AG04450 (cell line): ENCODE results near the gene CACNA1C. TPM values are rescaled to one million over a fixed set of nuclear protein-coding genes. Genes with fewer than 3 reads are reported as not detected.

Experiments used
- CTCF ChIA-PET: fragments of 300-600, 350-600 bp; formaldehyde crosslinking; extraction: SDS; loops from one replicate; lab custom pipeline; 2022; ENCODE audit warnings: antibody characterized with exemption, inconsistent platforms; lab: Charles Lee
- POLR2A ChIA-PET: fragments of 350-600 bp; formaldehyde crosslinking; extraction: SDS; loops from one replicate; lab custom pipeline; 2021; ENCODE audit warnings: antibody characterized with exemption, inconsistent platforms; lab: Yijun Ruan, JAX
- DNase-seq: peaks from one replicate; pipeline ENCODE4 v3.0.0-alpha.2; 2011; ENCODE audit warnings: low read depth, low spot score
- H3K27ac ChIP-seq: one replicate; pipeline ENCODE4 v1.5.1; 2012; ENCODE audit warnings: low read depth, low read length, control low read depth
- H3K27me3 ChIP-seq: one replicate; pipeline ENCODE4 v1.6.0; 2012; ENCODE audit warnings: low read length; ENCODE audit not compliant: control insufficient read depth, insufficient read depth
- H3K4me3 ChIP-seq: 2 replicates; pipeline ENCODE4 v1.5.1; 2011; ENCODE audit warnings: mild to moderate bottlenecking, low read depth, low read length, control low read depth
- H3K9me3 ChIP-seq: 2 replicates; pipeline ENCODE4 v1.5.1; 2012; ENCODE audit warnings: low read length; ENCODE audit not compliant: control insufficient read depth, insufficient read depth
- polyA plus RNA-seq: library from polyadenylated mRNA; depleted of rRNA; stranded (reverse); fragments of >200 nt; gene quantifications from 2 replicates; pipeline ENCODE4 v1.2.3, GENCODE V29; 2011
- TF ChIP-seq, protein P1 (sequence below): IDR thresholded peaks from 2 replicates; pipeline ENCODE4 v1.5.1; 2011; ENCODE audit warnings: low read depth, low read length, control low read depth, inconsistent platforms

The CACNA1C gene
- polyA plus RNA-seq, 1 experiment: 5.9 TPM

DNA sequence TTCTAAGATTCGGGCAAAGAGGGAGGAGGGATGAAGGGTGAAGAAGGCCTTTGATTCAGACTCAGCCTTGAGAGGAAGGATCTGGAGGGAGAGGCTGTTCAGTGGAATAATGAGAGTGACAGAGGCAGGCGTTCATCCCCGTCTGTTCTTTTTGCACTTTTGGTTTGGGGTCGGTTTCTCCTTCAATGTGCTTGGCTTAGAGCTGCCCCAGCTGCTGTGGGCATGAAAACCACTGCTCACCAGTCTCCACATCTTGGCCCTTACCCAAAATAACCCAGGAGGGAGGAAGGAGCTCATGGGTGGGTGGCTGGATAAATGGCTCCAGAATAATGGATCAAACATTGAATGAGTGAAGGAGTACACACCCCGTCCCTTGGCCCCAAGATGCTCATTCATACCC is 480.2 kb downstream of the CACNA1C start:
- ChIA-PET CTCF (no interaction called here), POLR2A (no interaction called here)
- TF ChIP-seq, protein P1, sequence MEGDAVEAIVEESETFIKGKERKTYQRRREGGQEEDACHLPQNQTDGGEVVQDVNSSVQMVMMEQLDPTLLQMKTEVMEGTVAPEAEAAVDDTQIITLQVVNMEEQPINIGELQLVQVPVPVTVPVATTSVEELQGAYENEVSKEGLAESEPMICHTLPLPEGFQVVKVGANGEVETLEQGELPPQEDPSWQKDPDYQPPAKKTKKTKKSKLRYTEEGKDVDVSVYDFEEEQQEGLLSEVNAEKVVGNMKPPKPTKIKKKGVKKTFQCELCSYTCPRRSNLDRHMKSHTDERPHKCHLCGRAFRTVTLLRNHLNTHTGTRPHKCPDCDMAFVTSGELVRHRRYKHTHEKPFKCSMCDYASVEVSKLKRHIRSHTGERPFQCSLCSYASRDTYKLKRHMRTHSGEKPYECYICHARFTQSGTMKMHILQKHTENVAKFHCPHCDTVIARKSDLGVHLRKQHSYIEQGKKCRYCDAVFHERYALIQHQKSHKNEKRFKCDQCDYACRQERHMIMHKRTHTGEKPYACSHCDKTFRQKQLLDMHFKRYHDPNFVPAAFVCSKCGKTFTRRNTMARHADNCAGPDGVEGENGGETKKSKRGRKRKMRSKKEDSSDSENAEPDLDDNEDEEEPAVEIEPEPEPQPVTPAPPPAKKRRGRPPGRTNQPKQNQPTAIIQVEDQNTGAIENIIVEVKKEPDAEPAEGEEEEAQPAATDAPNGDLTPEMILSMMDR: no peak
- H3K9me3 ChIP-seq: no peaks in the 10 kb centered on the region
- no peak overlapping the region for H3K4me3 ChIP-seq
- no peak for DNase-seq
- no peaks in the 10 kb centered on the region for H3K27me3 ChIP-seq
- H3K27ac ChIP-seq: no peak overlapping the region

DNA sequence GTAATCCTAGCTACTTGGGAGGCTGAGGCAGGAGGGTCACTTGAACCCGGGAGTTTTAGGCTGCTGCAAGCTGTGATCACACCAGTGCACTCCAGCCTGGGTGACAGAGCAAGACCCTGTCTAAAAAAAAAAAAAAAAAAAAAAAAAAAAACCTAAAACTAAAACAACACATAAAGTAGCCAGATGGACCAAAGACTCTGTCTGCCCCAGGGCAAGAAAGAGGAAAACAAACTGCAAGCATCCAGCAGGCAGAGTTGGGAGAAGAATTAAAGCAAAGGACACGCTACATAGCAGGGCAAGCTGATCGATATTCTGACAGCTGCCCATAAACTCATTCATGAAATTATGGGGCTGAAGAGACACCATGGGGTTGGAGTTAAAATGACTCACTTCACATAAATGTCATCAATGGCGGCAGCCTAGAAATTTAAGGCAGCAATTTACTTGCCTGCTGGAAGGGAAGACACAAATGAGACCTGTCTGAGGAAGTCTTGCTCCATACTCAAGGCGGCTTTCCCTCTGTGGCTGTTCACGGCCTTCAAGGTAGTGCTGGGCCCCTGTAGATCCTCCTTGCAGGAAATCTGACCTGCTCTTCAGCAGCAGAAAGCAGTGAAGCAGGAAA is 482.9 kb downstream of the CACNA1C start:
- no peak for DNase-seq

DNA sequence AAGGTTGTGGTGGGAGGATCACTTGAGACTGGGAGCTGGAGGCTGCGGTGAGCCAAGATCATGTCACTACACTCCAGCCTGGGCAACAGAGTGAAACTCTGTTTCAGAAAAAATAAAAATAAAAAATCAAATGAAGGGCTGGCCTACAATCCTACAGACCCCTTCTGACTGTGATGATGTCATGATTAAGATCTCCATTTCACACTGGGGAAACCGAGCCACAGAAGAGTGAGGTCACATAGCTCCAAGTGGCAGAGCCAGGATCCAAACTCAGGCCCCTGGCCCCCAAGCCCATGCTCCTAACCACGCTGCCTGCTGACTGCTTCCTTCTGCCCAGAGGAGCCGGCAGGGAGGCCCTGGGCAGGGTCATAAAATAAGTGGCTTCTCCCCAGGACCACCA is 483.9 kb downstream of the CACNA1C start:
- no peaks in the 10 kb centered on the region; the same call in 1 of the 2 replicates for H3K9me3 ChIP-seq
- H3K4me3 ChIP-seq: no peak overlapping the region
- ChIA-PET POLR2A (no interaction called here), CTCF (interaction anchor here (0.8 kb wide), 1 partner anchor 11 kb away, joined by 3 read pairs; no protein-coding TSS in a partner anchor)
- DNase-seq: no peak
- no peaks in the 10 kb centered on the region for H3K27me3 ChIP-seq
- H3K27ac ChIP-seq: no peak overlapping the region
- TF ChIP-seq, protein P1: no peak

More for the DNA sequence above, 482.9 kb downstream of the CACNA1C start:
- TF ChIP-seq, protein P1: no peak
- Histone ChIP-seq H3K27ac (no peak overlapping the region), H3K9me3 (no peaks in the 10 kb centered on the region; the same call in 1 of the 2 replicates), H3K4me3 (no peak overlapping the region), H3K27me3 (no peaks in the 10 kb centered on the region)
- CTCF ChIA-PET: interaction anchor here (0.7 kb wide), 1 partner anchor 739 kb away, joined by 5 read pairs; no protein-coding TSS in a partner anchor
- POLR2A ChIA-PET: no interaction called here

DNA sequence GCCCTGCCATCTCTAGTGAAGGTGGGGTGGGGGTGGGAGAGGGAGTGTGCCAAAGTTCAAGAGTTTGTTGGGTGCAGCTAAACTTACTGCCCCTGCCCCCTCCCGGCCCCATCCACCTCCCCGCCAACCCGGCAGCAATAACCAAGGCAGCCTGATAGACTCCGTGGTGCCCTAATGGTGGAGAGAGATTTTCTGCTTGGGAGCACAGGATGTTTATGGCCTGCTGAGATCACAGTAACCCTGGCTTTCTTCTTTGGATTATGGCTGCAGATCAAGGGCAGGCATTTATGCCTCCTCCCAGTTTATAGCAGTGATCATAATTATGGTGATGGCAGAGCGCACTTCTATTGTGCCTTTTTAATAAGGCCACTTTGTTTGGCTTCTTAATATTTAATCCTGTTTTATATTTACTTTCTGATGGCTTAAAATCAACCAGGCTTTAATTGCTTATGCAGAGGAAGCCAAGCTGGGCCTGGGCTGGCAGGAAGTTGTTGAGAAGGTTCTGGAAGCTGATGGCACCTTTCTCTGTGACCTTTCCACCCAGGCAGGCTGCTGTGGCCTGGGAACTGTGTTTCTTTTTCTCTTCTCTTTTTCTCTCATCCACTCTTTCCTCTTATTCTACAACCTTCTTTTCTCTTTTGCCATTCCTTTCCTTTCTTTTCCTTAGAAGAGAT is 485.2 kb downstream of the CACNA1C start:
- Histone ChIP-seq H3K4me3 (no peak overlapping the region), H3K9me3 (no peaks in the 10 kb centered on the region; the same call in 1 of the 2 replicates), H3K27ac (no peak overlapping the region), H3K27me3 (no peaks in the 10 kb centered on the region)
- ChIA-PET CTCF (no interaction called here), POLR2A (no interaction called here)
- TF ChIP-seq, protein P1: no peak
- DNase-seq: no peak

DNA sequence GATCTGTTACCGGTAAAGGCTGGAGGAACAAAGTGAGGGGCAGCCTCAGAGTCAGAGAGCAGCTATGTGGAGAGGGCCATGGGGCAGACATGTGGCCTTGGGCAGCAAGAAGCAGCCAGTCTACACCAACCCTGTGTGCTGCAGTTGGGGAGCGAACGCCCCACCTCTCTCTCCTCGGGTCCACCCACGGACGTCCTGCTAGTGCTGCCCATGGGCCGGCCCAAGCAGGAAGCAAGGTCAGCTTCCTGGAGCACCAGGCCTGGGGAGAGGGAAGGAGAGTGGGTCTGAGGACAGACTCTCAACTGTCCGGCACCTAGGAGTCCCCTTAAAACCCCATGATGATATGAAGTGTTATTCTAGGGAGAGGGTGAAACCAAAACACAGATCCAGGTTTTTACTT is 487.2 kb downstream of the CACNA1C start:
- TF ChIP-seq, protein P1: no peak

More for the DNA sequence above, 487.2 kb downstream of the CACNA1C start:
- CTCF ChIA-PET: no interaction called here
- no peaks in the 10 kb centered on the region; the same call in 1 of the 2 replicates for H3K9me3 ChIP-seq
- H3K27me3 ChIP-seq: no peaks in the 10 kb centered on the region
- POLR2A ChIA-PET: no interaction called here
- no peak overlapping the region for H3K27ac ChIP-seq
- no peak overlapping the region for H3K4me3 ChIP-seq
- DNase-seq: no peak
